ENCODE results near the gene CLDN5.

DNA sequence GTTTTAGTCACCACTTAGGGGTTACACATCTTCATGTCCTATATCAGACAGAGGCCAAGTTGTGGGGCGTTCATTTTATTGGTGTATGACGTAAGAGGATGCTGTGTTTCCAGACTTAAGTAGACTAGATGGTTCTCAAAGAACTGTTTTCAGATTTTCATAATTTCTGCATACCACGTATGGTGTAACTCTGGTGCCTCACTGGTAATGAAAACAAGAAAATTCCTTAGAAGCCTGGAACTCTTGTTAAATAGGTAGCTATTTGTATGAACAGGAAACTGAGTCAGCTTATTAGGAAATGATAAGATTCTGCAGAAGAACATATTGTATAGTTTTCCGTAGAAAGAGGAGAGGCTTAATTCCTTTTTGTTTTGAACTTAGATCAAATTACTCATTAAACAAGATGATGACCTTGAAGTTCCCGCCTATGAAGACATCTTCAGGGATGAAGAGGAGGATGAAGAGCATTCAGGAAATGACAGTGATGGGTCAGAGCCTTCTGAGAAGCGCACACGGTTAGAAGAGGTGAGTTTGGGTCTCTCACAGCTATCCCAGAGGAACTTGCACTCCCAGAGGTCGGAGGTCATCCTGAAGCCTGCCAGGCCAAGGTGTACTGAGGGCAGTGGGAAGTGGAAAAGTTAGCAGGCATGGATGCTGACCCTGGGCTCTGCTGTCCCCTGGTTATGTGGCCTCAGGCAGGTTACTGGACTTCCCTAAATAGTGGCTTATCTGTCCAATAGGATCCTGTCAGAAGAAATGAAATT is 40.5 kb downstream of the CLDN5 start:
- TF ChIP-seq GABPA (IDR thresholded peaks at IDR 0.05; ENCODE audit: low read depth), result no peak
- no peak for TF ChIP-seq POLR2AphosphoS5 (IDR thresholded peaks at IDR 0.05; ENCODE audit: low read depth)
